ENCODE results near the gene TSPAN5.

Gene TSPAN5

GRCh38 chr4:98645527-98645926 is 12.9 kb downstream of the TSPAN5 start:
- no peak for DNase-seq (ENCODE audit: low read depth, low spot score)

GRCh38 chr4:98643755-98644154 is 14.7 kb downstream of the TSPAN5 start:
- DNase-seq (ENCODE audit: low read depth, low spot score): no peak

GRCh38 chr4:98642991-98643426 is 15.4 kb downstream of the TSPAN5 start:
- DNase-seq (ENCODE audit: low read depth, low spot score): no peak

GRCh38 chr4:98641906-98642668 is 16.3 kb downstream of the TSPAN5 start:
- DNase-seq (ENCODE audit: low read depth, low spot score): no peak

GRCh38 chr4:98641376-98641775 is 17.0 kb downstream of the TSPAN5 start:
- DNase-seq (ENCODE audit: low read depth, low spot score): no peak

GRCh38 chr4:98639523-98639922 is 18.9 kb downstream of the TSPAN5 start:
- no peak for DNase-seq (ENCODE audit: low read depth, low spot score)

- DNase-seq (ENCODE audit: low read depth, low spot score): no peak
Measured at GRCh38 chr4:98639108-98639507, 19.3 kb downstream of the TSPAN5 start.

- DNase-seq (ENCODE audit: low read depth, low spot score): no peak
Measured at GRCh38 chr4:98638661-98639060, 19.8 kb downstream of the TSPAN5 start.

- DNase-seq (ENCODE audit: low read depth, low spot score): no peak
Measured at GRCh38 chr4:98634061-98634460, 24.4 kb downstream of the TSPAN5 start.

- DNase-seq (ENCODE audit: low read depth, low spot score): no peak
Measured at GRCh38 chr4:98633159-98633558, 25.3 kb downstream of the TSPAN5 start.

GRCh38 chr4:98632258-98632657 is 26.2 kb downstream of the TSPAN5 start:
- no peak for DNase-seq (ENCODE audit: low read depth, low spot score)

GRCh38 chr4:98631506-98631905 is 26.9 kb downstream of the TSPAN5 start:
- DNase-seq (ENCODE audit: low read depth, low spot score): no peak

GRCh38 chr4:98630737-98631454 is 27.5 kb downstream of the TSPAN5 start:
- DNase-seq (ENCODE audit: low read depth, low spot score): no peak

- no peak for DNase-seq (ENCODE audit: low read depth, low spot score)
Measured at GRCh38 chr4:98627531-98628257, 30.7 kb downstream of the TSPAN5 start.

GRCh38 chr4:98626350-98626749 is 32.1 kb downstream of the TSPAN5 start:
- no peak for DNase-seq (ENCODE audit: low read depth, low spot score)

- no peak for DNase-seq (ENCODE audit: low read depth, low spot score)
Measured at GRCh38 chr4:98625920-98626319, 32.5 kb downstream of the TSPAN5 start.

- DNase-seq (ENCODE audit: low read depth, low spot score): no peak
Measured at GRCh38 chr4:98625399-98625798, 33.0 kb downstream of the TSPAN5 start.

GRCh38 chr4:98624642-98625041 is 33.8 kb downstream of the TSPAN5 start:
- no peak for DNase-seq (ENCODE audit: low read depth, low spot score)

GRCh38 chr4:98624144-98624543 is 34.3 kb downstream of the TSPAN5 start:
- no peak for DNase-seq (ENCODE audit: low read depth, low spot score)

GRCh38 chr4:98623126-98623802 is 35.1 kb downstream of the TSPAN5 start:
- DNase-seq (ENCODE audit: low read depth, low spot score): no peak

GRCh38 chr4:98620087-98620784 is 38.2 kb downstream of the TSPAN5 start:
- no peak for DNase-seq (ENCODE audit: low read depth, low spot score)
